ENCODE data around the gene MAP3K8. TPM values are rescaled to one million over a fixed set of nuclear protein-coding genes. Genes with fewer than 3 reads are reported as not detected.

MAP3K8 gene
- total and polyA plus RNA-seq, 10 of the 15 experiments (the other 5 are each of a cell fraction or from before 2014, with no cell fraction given) = 25.5 to 115 (median 40.2) TPM

DNA sequence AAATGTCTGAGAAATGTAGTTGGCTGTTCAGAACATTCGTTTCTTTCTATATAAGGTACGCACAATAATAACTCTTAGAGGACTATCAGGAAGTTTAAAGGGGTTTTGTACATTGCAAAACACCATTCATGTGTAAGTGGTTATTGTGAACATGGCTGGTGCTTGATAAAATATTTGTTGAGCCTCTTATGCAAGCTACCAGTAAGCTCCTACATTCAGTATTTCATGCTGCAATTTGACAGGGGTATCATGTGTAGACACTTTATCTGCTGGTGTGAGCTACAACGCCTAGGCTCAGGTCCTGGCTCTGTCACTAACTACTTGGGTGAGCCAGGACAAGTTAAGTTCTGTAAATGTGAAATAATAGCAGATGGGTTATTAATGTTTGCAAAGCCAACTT lies 75.5 kb downstream of the MAP3K8 start (continued):
- TF ChIP-seq, protein P1, sequence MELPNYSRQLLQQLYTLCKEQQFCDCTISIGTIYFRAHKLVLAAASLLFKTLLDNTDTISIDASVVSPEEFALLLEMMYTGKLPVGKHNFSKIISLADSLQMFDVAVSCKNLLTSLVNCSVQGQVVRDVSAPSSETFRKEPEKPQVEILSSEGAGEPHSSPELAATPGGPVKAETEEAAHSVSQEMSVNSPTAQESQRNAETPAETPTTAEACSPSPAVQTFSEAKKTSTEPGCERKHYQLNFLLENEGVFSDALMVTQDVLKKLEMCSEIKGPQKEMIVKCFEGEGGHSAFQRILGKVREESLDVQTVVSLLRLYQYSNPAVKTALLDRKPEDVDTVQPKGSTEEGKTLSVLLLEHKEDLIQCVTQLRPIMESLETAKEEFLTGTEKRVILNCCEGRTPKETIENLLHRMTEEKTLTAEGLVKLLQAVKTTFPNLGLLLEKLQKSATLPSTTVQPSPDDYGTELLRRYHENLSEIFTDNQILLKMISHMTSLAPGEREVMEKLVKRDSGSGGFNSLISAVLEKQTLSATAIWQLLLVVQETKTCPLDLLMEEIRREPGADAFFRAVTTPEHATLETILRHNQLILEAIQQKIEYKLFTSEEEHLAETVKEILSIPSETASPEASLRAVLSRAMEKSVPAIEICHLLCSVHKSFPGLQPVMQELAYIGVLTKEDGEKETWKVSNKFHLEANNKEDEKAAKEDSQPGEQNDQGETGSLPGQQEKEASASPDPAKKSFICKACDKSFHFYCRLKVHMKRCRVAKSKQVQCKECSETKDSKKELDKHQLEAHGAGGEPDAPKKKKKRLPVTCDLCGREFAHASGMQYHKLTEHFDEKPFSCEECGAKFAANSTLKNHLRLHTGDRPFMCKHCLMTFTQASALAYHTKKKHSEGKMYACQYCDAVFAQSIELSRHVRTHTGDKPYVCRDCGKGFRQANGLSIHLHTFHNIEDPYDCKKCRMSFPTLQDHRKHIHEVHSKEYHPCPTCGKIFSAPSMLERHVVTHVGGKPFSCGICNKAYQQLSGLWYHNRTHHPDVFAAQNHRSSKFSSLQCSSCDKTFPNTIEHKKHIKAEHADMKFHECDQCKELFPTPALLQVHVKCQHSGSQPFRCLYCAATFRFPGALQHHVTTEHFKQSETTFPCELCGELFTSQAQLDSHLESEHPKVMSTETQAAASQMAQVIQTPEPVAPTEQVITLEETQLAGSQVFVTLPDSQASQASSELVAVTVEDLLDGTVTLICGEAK (IDR thresholded peaks at IDR 0.05; ENCODE audit: borderline replicate concordance) = no peak
- TF ChIP-seq ZZZ3 (IDR thresholded peaks at IDR 0.05; ENCODE audit: control insufficient read depth, insufficient read length, low read depth) = no peak
- no peak for TF ChIP-seq FOXM1 (IDR thresholded peaks at IDR 0.05; ENCODE audit: low read depth, low read length)
- no peak for TF ChIP-seq MYC (IDR thresholded peaks at IDR 0.05; ENCODE audit: insufficient read depth, insufficient read length, insufficient replicate concordance, low read length, severe bottlenecking)
- TF ChIP-seq RUNX3 (IDR thresholded peaks at IDR 0.05; ENCODE audit: low read length) = no peak
- TF ChIP-seq NR2F1 (conservative IDR thresholded peaks at IDR 0.05) = no peak

- Histone ChIP-seq H3K79me2 (ENCODE audit: control insufficient read depth, insufficient read depth, low read length) (no peaks in the 10 kb centered on the region), H4K20me1 (ENCODE audit: control insufficient read depth, insufficient read depth) (no peaks in the 10 kb centered on the region), H3K36me3 (ENCODE audit: control insufficient read depth in 2 of 2, insufficient read depth in 2 of 2, low read length in 1 of 2) (no peaks in the 10 kb centered on the region), H3K27ac (ENCODE audit: control insufficient read depth, insufficient read depth) (peak overlapping the region; percentile 85), H3K27me3 (replicated peaks in 1 of 2; ENCODE audit: control insufficient read depth in 2 of 2, insufficient read depth in 2 of 2, low read length in 1 of 2) (no peaks in the 10 kb centered on the region), H3K4me2 (ENCODE audit: control insufficient read depth, insufficient read depth) (peak overlapping the region; percentile 87), H3K4me3 (0 out of 2 replicates have a peak overlapping the region, but pooled peaks have one; percentile 23), H2AFZ (ENCODE audit: control insufficient read depth, low read depth, low read length) (peak overlapping the region; percentile 66), H3K9ac (ENCODE audit: control insufficient read depth, insufficient read depth, low read length) (no peak overlapping the region), H3K9me3 (replicated peaks; ENCODE audit: control insufficient read depth, insufficient read depth, low read length) (no peaks in the 10 kb centered on the region), H3K4me1 (ENCODE audit: control insufficient read depth, insufficient read depth, low read length) (peaks cover 29% of the 10 kb centered on the region)
- WGBS (ENCODE audit: insufficient coverage, insufficient replicate concordance, low lambda C conversion rate, missing lambda C conversion rate) = 27% methylated on average over 8 of the region's 8 CpGs
- ATAC-seq = peak; percentile 95
- TSS peak; percentile 80 for BruUV-seq (replicated peaks)
- no peak for DNase-seq (ENCODE audit: low read depth, low spot score)
- in situ Hi-C loops (cut with MboI) (no loop called here), intact Hi-C loops (cut with micrococcal nuclease; ENCODE audit: unreplicated experiment) (loop anchor here (2.0 kb wide), 1 partner anchor 18 kb away; no protein-coding TSS in a partner anchor)
- POLR2A ChIA-PET = interaction anchor here (0.7 to 2.2 kb wide), 6 partner anchors 9 to 80 kb away, joined by 3 to 7 read pairs (median 4); no protein-coding TSS in a partner anchor
- RAD21 ChIA-PET (ENCODE audit: unreplicated experiment) = interaction anchor here (0.8 to 3.8 kb wide), 14 partner anchors 9 to 91 kb away, joined by 3 to 32 read pairs (median 7); partner anchors contain the start of gene MAP3K8
- CTCF ChIA-PET = interaction anchor here (0.6 to 1.8 kb wide), 9 partner anchors 12 to 73 kb away, joined by 3 to 4 read pairs (median 4); no protein-coding TSS in a partner anchor
- SMC1A ChIA-PET (ENCODE audit: uncharacterized antibody, unreplicated experiment) = interaction anchor here (0.9 to 8.9 kb wide), 12 partner anchors 9 to 80 kb away, joined by 3 to 92 read pairs (median 7); no protein-coding TSS in a partner anchor
- peak; percentile 69 for FAIRE-seq
- TF ChIP-seq E2F4 (IDR thresholded peaks at IDR 0.05; ENCODE audit: low read depth, low read length) = no peak
- TF ChIP-seq TCF12 (IDR thresholded peaks at IDR 0.05; ENCODE audit: low read depth, low read length) = peak; percentile 70; the same call in 1 of the 2 replicates
- no peak for TF ChIP-seq HDGF (IDR thresholded peaks at IDR 0.05)
- peak; percentile 59 for TF ChIP-seq BCL11A (IDR thresholded peaks at IDR 0.05; ENCODE audit: low read depth, low read length)
- TF ChIP-seq SREBF1 (IDR thresholded peaks at IDR 0.05; ENCODE audit: low read length) = no peak
- no peak for TF ChIP-seq YBX1 (IDR thresholded peaks at IDR 0.05)
- TF ChIP-seq DPF2 (IDR thresholded peaks at IDR 0.05) = peak; percentile 47; the same call in 1 of the 2 replicates
- TF ChIP-seq POLR2AphosphoS5 (IDR thresholded peaks at IDR 0.05; ENCODE audit: low read length) = no peak
- peak; percentile 13 for TF ChIP-seq BCL3 (IDR thresholded peaks at IDR 0.05; ENCODE audit: borderline replicate concordance, insufficient read depth, low read depth, low read length, poor library complexity, severe bottlenecking)
- TF ChIP-seq ZNF217 (IDR thresholded peaks at IDR 0.05) = no peak
These were observed 76.4 kb downstream of the MAP3K8 start for GRCh38 chr10:30510184-30510931.
